KMS-11 (cell line): ENCODE results near the gene CYP17A1.

Source experiments
- H2AFZ ChIP-seq: fragments of 200-600 bp; sonication (generic); 2 replicates; pipeline ENCODE4 v1.6.1; 2016; ENCODE audit warnings: antibody characterized with exemption, mixed run types, low read depth
- H3K27ac ChIP-seq: fragments of 200-600 bp; sonication (generic); 2 replicates; pipeline ENCODE4 v1.6.1; 2016; ENCODE audit warnings: mild to moderate bottlenecking, mixed run types
- H3K27me3 ChIP-seq: fragments of 200-600 bp; sonication (generic); 2 replicates; pipeline ENCODE4 v1.6.1; 2017; ENCODE audit warnings: mild to moderate bottlenecking, low read depth, mixed run types, moderate library complexity; ENCODE audit not compliant: insufficient read depth
- H3K36me3 ChIP-seq: fragments of 200-600 bp; sonication (generic); 2 replicates; pipeline ENCODE4 v1.6.1; 2017; ENCODE audit warnings: mild to moderate bottlenecking, mixed run types; ENCODE audit not compliant: insufficient read depth
- H3K4me1 ChIP-seq: fragments of 200-600 bp; sonication (generic); 2 replicates; pipeline ENCODE4 v1.6.1; 2016; ENCODE audit warnings: mild to moderate bottlenecking, low read depth, mixed run types; ENCODE audit not compliant: poor library complexity, severe bottlenecking
- H3K4me2 ChIP-seq: fragments of 200-600 bp; sonication (generic); 2 replicates; pipeline ENCODE4 v1.7.0; 2016; ENCODE audit warnings: mild to moderate bottlenecking, mixed run types
- H3K4me3 ChIP-seq: fragments of 200-600 bp; sonication (generic); IDR thresholded peaks from 2 replicates; pipeline ENCODE4 v1.6.1; 2017; ENCODE audit warnings: low read depth, low read length, mixed read lengths; ENCODE audit not compliant: insufficient read depth
- H3K79me2 ChIP-seq: fragments of 200-600 bp; sonication (generic); 2 replicates; pipeline ENCODE4 v1.6.1; 2016; ENCODE audit warnings: low read depth, mixed run types; ENCODE audit not compliant: insufficient read depth
- H3K9ac ChIP-seq: fragments of 200-600 bp; sonication (generic); 2 replicates; pipeline ENCODE4 v1.6.1; 2016; ENCODE audit warnings: mild to moderate bottlenecking, mixed run types
- H4K20me1 ChIP-seq: fragments of 200-600 bp; sonication (generic); 2 replicates; pipeline ENCODE4 v1.6.1; 2016; ENCODE audit warnings: mild to moderate bottlenecking, mixed run types; ENCODE audit not compliant: insufficient read depth
- TF ChIP-seq, protein P1 (sequence below): fragments of 200-600 bp; sonication (generic); conservative IDR thresholded peaks from 2 replicates; pipeline ENCODE4 v1.6.1; 2017; ENCODE audit warnings: low read depth, mild to moderate bottlenecking, antibody characterized with exemption, low read length, moderate library complexity, mixed read lengths

CYP17A1 gene

DNA sequence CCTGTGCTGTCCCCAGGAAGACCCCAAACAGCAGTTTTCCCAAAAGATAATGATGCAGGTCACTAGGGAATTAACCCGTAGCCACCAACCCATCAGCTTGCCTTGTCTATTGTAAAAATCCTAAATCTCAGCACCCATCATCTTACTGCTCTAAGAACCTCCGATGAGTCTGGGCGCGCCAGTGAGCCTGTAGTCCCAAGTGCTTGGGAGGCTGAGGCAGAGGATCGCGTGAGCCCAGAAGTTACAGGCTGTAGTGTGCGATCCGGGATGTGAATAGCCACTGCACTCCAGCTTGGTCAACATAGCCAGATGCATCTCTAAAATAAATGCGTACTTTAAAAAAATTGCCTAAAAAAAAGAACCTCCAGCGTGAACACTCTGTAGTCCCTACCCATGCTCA is 33.0 kb upstream of the CYP17A1 start:
- H3K27ac ChIP-seq = no peak overlapping the region
- no peaks in the 10 kb centered on the region for H3K79me2 ChIP-seq
- no peak overlapping the region for H3K4me2 ChIP-seq
- no peaks in the 10 kb centered on the region for H3K36me3 ChIP-seq
- no peak overlapping the region for H3K4me3 ChIP-seq
- H4K20me1 ChIP-seq = no peaks in the 10 kb centered on the region
- H3K4me1 ChIP-seq = no peaks in the 10 kb centered on the region
- H3K9ac ChIP-seq = no peak overlapping the region
- no peaks in the 10 kb centered on the region for H3K27me3 ChIP-seq
- H2AFZ ChIP-seq = no peak overlapping the region
- TF ChIP-seq, protein P1, sequence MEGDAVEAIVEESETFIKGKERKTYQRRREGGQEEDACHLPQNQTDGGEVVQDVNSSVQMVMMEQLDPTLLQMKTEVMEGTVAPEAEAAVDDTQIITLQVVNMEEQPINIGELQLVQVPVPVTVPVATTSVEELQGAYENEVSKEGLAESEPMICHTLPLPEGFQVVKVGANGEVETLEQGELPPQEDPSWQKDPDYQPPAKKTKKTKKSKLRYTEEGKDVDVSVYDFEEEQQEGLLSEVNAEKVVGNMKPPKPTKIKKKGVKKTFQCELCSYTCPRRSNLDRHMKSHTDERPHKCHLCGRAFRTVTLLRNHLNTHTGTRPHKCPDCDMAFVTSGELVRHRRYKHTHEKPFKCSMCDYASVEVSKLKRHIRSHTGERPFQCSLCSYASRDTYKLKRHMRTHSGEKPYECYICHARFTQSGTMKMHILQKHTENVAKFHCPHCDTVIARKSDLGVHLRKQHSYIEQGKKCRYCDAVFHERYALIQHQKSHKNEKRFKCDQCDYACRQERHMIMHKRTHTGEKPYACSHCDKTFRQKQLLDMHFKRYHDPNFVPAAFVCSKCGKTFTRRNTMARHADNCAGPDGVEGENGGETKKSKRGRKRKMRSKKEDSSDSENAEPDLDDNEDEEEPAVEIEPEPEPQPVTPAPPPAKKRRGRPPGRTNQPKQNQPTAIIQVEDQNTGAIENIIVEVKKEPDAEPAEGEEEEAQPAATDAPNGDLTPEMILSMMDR = no peak

DNA sequence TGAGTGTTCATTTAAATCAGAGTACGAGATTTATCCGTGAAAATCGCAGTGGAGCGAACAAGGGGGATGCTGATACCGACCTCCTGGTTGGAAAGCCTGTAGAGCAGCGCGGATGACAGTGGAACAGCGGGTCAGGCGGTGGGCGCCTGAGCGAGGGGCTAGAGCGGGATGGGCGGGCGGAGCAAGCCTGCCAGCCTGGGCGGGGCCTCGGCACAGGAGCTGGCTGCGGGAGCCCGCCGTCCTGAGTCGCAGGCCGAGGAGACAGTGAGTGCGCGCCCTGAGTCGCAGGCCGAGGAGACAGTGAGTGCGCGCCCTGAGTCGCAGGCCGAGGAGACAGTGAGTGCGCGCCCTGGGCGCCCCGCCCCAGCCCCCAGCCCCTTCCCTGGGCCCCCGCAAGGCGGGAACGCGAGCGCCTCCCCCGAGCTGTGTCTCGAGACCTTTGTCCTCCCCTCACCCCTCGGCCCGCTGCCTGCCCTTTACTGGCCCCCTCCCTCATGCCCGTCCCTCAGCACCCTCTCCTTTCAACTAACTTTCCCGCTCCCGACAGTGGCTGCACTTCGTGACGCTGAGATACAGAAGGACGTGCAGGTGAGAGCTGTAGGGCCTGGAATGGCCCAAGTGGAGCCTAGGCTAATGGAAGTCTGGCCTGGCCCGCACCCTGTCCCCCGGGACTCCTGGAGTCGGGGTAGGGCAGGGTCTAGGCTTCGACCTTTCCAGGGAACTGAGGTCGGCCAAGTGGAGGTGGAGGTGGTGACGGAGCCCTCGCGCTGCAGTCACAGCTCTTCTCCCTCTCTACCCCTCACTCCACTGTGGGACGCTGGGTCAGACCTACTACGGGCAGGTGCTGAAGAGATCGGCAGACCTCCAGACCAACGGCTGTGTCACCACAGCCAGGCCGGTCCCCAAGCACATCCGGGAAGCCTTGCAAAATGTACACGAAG is 32.3 kb upstream of the CYP17A1 start, which contains the start of gene AS3MT:
Gene AS3MT (plus strand): TSS at position 213 of the 941 bp plus-strand sequence. CDS start 123 bp downstream, at position 336.
- no peaks in the 10 kb centered on the region for H4K20me1 ChIP-seq
- H3K4me1 ChIP-seq = no peaks in the 10 kb centered on the region
- no peak within 1 kb of the TSS for H3K4me3 ChIP-seq
- H3K27me3 ChIP-seq = no peaks in the 10 kb centered on the region
- TF ChIP-seq, protein P1 = no peak
- no peak within 1 kb of the TSS for H3K9ac ChIP-seq
- no peaks in the 10 kb centered on the region for H3K79me2 ChIP-seq
- no peaks in the 10 kb centered on the region for H3K36me3 ChIP-seq
- H3K27ac ChIP-seq = no peak within 1 kb of the TSS
- H3K4me2 ChIP-seq = no peak within 1 kb of the TSS
- no peak within 1 kb of the TSS for H2AFZ ChIP-seq

DNA sequence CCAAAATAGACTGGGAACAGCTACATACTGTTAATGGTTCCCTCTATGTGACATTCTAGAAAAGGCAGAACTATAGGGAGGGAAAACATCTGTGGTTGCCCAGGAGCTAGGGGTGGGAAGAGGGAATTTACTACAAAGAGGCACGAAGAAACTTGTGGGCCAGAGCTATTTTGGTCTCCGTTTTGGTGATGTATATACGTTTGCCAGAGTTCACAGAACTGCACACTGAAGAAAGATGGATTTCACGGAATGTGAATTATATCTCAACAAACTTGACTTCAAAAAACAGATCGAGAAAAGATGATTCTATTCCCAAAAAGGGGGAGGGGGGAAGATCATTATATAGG is 31.7 kb upstream of the CYP17A1 start:
- Histone ChIP-seq H4K20me1 (no peaks in the 10 kb centered on the region), H3K9ac (no peak overlapping the region), H3K27me3 (no peaks in the 10 kb centered on the region), H2AFZ (no peak overlapping the region), H3K27ac (no peak overlapping the region), H3K79me2 (no peaks in the 10 kb centered on the region), H3K4me3 (no peak overlapping the region), H3K4me1 (no peaks in the 10 kb centered on the region), H3K36me3 (no peaks in the 10 kb centered on the region), H3K4me2 (no peak overlapping the region)
- TF ChIP-seq, protein P1 = no peak

DNA sequence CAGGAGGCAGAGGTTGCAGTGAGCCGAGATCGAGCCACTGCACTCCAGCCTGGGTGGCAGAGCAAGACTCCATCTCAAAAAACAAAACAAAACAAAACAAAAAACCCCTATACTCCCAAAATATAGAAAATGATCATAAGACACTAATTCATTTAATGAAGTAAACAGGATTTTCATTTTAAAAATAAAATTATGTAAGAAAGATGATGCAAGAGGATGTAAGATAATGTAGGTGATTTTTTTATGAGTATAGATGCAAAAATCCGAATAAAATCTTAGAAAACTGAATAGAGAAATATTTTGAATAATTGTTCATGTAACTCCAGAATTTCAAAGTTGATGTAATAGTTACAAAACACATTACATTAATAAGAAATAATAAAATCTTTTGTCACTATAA is 28.4 kb upstream of the CYP17A1 start:
- no peak overlapping the region for H3K4me3 ChIP-seq
- H3K27me3 ChIP-seq = no peaks in the 10 kb centered on the region
- H3K79me2 ChIP-seq = no peaks in the 10 kb centered on the region
- H3K4me2 ChIP-seq = no peak overlapping the region
- H3K27ac ChIP-seq = no peak overlapping the region
- TF ChIP-seq, protein P1 = no peak
- H4K20me1 ChIP-seq = no peaks in the 10 kb centered on the region
- H2AFZ ChIP-seq = no peak overlapping the region
- no peaks in the 10 kb centered on the region for H3K36me3 ChIP-seq
- no peak overlapping the region for H3K9ac ChIP-seq
- H3K4me1 ChIP-seq = no peaks in the 10 kb centered on the region
